ENCODE measurements around the gene SEMA4F.

The SEMA4F gene

GRCh38 chr2:74715880-74716279, 61.8 kb downstream of the SEMA4F start:
- no peak for DNase-seq (ENCODE audit: low read depth)
- TF ChIP-seq CTCF (IDR thresholded peaks at IDR 0.05; ENCODE audit: low read depth, low read length), result no peak
- TF ChIP-seq MYC (IDR thresholded peaks at IDR 0.05; ENCODE audit: low read depth, low read length), result no peak
- TF ChIP-seq POLR2A (IDR thresholded peaks at IDR 0.05; ENCODE audit: extremely low read depth, insufficient read length), result no peak
- TF ChIP-seq, protein P1, sequence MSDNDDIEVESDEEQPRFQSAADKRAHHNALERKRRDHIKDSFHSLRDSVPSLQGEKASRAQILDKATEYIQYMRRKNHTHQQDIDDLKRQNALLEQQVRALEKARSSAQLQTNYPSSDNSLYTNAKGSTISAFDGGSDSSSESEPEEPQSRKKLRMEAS (IDR thresholded peaks at IDR 0.05; ENCODE audit: low read depth, low read length), result no peak
- peak overlapping the region; percentile 51 for H3K4me3 ChIP-seq (ENCODE audit: low read depth, low read length)

GRCh38 chr2:74719066-74719465, 65.0 kb downstream of the SEMA4F start:
- no peak overlapping the region for H3K4me3 ChIP-seq (ENCODE audit: low read depth, low read length)
- DNase-seq (ENCODE audit: low read depth), result no peak
- no peak for TF ChIP-seq MYC (IDR thresholded peaks at IDR 0.05; ENCODE audit: low read depth, low read length)
- TF ChIP-seq POLR2A (IDR thresholded peaks at IDR 0.05; ENCODE audit: extremely low read depth, insufficient read length), result no peak
- TF ChIP-seq, protein P1 (IDR thresholded peaks at IDR 0.05; ENCODE audit: low read depth, low read length), result no peak
- no peak for TF ChIP-seq CTCF (IDR thresholded peaks at IDR 0.05; ENCODE audit: low read depth, low read length)

DNA sequence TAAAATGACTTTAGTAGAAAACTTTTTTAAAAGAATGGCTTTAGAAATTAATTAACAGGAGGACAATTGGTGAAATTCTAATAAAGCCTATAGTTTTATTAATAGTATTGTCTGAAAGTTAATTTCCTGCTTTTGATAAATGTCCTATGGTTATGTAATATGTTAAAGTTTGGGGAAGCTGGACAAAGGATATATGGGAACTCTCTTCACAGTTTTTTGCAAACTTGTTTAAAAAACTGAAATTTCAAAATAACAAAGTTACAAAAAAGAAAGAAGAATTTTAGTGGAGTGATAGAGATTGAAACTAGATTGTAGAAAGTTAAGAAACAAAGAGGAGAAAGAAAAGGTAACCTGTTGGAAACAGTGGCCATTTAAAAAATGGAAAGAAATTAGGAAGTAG, 67.3 kb downstream of the SEMA4F start:
- DNase-seq (ENCODE audit: low read depth), result no peak
- no peak for TF ChIP-seq POLR2A (IDR thresholded peaks at IDR 0.05; ENCODE audit: extremely low read depth, insufficient read length)
- TF ChIP-seq MYC (IDR thresholded peaks at IDR 0.05; ENCODE audit: low read depth, low read length), result no peak
- TF ChIP-seq CTCF (IDR thresholded peaks at IDR 0.05; ENCODE audit: low read depth, low read length), result no peak
- TF ChIP-seq, protein P1 (IDR thresholded peaks at IDR 0.05; ENCODE audit: low read depth, low read length), result no peak
- no peak overlapping the region for H3K4me3 ChIP-seq (ENCODE audit: low read depth, low read length)

- no peak overlapping the region for H3K4me3 ChIP-seq (ENCODE audit: low read depth, low read length)
- DNase-seq (ENCODE audit: low read depth), result no peak
- no peak for TF ChIP-seq POLR2A (IDR thresholded peaks at IDR 0.05; ENCODE audit: extremely low read depth, insufficient read length)
- no peak for TF ChIP-seq CTCF (IDR thresholded peaks at IDR 0.05; ENCODE audit: low read depth, low read length)
- TF ChIP-seq, protein P1 (IDR thresholded peaks at IDR 0.05; ENCODE audit: low read depth, low read length), result no peak
- TF ChIP-seq MYC (IDR thresholded peaks at IDR 0.05; ENCODE audit: low read depth, low read length), result no peak
These were observed 70.4 kb downstream of the SEMA4F start for GRCh38 chr2:74724496-74724895.

DNA sequence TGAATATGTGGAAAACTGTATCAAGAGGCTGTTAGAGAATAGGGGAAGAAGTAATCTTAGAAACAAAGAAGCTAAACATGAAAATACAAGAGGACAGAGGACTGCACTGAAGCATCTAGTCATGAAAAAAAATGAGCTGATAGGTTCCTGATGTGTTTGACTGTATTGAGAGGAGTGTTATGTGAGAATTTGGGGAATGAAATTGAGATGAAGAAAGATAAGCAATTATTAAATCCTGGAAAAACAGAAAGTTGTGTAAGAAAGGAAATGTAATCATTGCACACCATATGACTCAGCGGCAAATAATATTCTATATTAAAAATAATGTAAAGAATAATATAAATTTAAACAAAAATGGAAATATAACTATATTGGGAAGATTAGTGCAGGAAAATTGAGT, 71.2 kb downstream of the SEMA4F start:
- H3K4me3 ChIP-seq (ENCODE audit: low read depth, low read length), result no peak overlapping the region
- TF ChIP-seq POLR2A (IDR thresholded peaks at IDR 0.05; ENCODE audit: extremely low read depth, insufficient read length) (no peak), MYC (IDR thresholded peaks at IDR 0.05; ENCODE audit: low read depth, low read length) (no peak), CTCF (IDR thresholded peaks at IDR 0.05; ENCODE audit: low read depth, low read length) (no peak)
- TF ChIP-seq, protein P1 (IDR thresholded peaks at IDR 0.05; ENCODE audit: low read depth, low read length), result no peak
- no peak for DNase-seq (ENCODE audit: low read depth)

- TF ChIP-seq CTCF (IDR thresholded peaks at IDR 0.05; ENCODE audit: low read depth, low read length) (no peak), POLR2A (IDR thresholded peaks at IDR 0.05; ENCODE audit: extremely low read depth, insufficient read length) (no peak), MYC (IDR thresholded peaks at IDR 0.05; ENCODE audit: low read depth, low read length) (no peak)
- TF ChIP-seq, protein P1 (IDR thresholded peaks at IDR 0.05; ENCODE audit: low read depth, low read length), result no peak
- DNase-seq (ENCODE audit: low read depth), result no peak
- no peak overlapping the region for H3K4me3 ChIP-seq (ENCODE audit: low read depth, low read length)
These were observed 74.8 kb downstream of the SEMA4F start for GRCh38 chr2:74728842-74729241.
